NB4 (cell line): Measurements from ENCODE around the gene DCC.

Experiments
- DNase-seq: peaks from one replicate; pipeline ENCODE4 v3.0.0; 2010; ENCODE audit warnings: low read depth
- H3K4me3 ChIP-seq: one replicate; pipeline ENCODE4 v1.5.1; 2011; ENCODE audit warnings: mild to moderate bottlenecking, low read depth, low read length, moderate library complexity
- MYC ChIP-seq: IDR thresholded peaks from 2 replicates; pipeline ENCODE4 v1.6.1; 2011; ENCODE audit warnings: low read depth, low read length
- POLR2A ChIP-seq: IDR thresholded peaks from 2 replicates; pipeline ENCODE4 v1.6.1; 2011; ENCODE audit warnings: mild to moderate bottlenecking; ENCODE audit not compliant: insufficient read length; ENCODE audit errors: extremely low read depth
- TF ChIP-seq, protein P1 (sequence below): IDR thresholded peaks from one replicate; pipeline ENCODE4 v1.5.1; 2012; ENCODE audit warnings: low read depth, low read length
- TF ChIP-seq, protein P2 (sequence below): IDR thresholded peaks from 2 replicates; pipeline ENCODE4 v1.6.1; 2011; ENCODE audit warnings: low read depth, low read length

DCC gene

DNA sequence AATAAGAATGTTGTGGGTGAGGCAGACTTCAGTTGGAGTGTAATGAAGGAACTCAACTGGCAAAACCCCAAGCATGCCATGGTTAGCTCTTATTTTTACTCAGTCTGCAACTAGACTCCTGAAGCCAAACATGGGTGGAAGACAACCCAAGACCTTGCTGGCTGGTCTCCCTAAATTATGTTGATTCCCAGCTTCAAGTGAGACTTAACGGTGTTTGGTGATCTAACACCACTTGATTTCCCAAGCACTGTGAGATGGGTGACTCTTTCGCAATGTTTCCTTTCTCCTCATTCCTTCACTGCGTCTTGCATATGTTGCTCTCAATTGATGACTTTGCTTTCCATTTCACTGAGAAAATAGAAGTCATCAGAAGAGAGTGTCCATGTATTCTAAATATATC, 693.1 kb downstream of the DCC start:
- TF ChIP-seq POLR2A = no peak
- TF ChIP-seq, protein P1, sequence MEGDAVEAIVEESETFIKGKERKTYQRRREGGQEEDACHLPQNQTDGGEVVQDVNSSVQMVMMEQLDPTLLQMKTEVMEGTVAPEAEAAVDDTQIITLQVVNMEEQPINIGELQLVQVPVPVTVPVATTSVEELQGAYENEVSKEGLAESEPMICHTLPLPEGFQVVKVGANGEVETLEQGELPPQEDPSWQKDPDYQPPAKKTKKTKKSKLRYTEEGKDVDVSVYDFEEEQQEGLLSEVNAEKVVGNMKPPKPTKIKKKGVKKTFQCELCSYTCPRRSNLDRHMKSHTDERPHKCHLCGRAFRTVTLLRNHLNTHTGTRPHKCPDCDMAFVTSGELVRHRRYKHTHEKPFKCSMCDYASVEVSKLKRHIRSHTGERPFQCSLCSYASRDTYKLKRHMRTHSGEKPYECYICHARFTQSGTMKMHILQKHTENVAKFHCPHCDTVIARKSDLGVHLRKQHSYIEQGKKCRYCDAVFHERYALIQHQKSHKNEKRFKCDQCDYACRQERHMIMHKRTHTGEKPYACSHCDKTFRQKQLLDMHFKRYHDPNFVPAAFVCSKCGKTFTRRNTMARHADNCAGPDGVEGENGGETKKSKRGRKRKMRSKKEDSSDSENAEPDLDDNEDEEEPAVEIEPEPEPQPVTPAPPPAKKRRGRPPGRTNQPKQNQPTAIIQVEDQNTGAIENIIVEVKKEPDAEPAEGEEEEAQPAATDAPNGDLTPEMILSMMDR = no peak
- TF ChIP-seq, protein P2, sequence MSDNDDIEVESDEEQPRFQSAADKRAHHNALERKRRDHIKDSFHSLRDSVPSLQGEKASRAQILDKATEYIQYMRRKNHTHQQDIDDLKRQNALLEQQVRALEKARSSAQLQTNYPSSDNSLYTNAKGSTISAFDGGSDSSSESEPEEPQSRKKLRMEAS = no peak
- TF ChIP-seq MYC = no peak
- H3K4me3 ChIP-seq = no peak overlapping the region
- peak; percentile 9 for DNase-seq

DNA sequence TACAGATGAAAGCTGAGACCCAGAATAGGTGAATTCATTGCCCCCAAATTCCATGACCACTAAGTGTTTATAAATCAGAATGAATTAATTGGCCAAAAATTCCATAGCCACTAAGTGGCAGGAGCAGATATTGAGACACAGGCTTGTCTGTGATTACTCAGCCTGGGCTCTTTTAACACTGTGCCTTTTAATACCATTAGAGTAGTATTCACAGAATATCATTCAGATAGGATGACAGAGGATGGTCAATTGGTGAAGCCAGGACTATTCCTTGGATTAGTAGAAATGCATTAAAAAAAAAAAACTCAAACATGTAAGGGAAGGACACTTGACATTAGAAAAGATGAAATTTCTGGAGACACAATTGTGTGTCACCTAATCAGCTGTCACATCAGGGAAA, 698.6 kb downstream of the DCC start:
- no peak overlapping the region for H3K4me3 ChIP-seq
- TF ChIP-seq, protein P2 = no peak
- TF ChIP-seq POLR2A (no peak), MYC (no peak)
- TF ChIP-seq, protein P1 = no peak
- DNase-seq = no peak

DNA sequence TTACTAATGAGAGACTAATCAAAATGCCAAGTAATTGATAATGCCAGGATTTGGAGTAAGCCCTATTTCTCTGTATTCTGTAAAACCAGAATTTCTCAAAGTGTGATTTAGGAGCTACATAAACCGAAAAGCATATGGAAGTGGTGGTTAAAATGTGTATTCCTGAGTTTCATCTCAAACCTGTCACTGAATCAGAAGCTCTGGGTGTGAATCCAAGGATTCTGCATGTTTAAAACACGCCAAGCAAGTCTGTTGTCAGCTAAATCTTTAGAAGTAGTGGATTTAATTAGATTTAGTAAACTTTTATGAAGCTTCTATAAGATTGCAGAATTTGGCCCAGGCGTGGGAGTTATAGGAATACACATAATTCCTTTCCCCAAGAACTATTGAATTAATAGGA, 700.3 kb downstream of the DCC start:
- H3K4me3 ChIP-seq = no peak overlapping the region
- TF ChIP-seq MYC (no peak), POLR2A (no peak)
- TF ChIP-seq, protein P2 = no peak
- TF ChIP-seq, protein P1 = no peak
- DNase-seq = no peak

DNA sequence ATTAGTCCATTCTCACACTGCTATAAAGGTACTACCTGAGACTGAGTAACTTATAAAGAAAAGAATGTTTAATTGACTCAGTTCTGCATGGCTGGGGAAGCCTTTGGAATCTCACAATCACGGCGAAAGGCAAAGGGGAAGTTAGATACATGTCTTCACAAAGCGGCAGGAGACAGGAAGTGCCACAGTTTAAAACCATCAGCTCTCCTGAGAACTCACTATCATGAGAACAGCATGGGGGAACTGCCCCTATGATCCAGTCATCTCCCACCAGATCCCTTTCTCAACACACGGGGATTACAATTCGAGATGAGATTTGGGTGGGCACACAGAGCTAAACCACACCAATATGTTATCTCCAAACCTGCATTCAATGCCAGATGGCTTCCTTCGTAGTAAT, 716.1 kb downstream of the DCC start:
- H3K4me3 ChIP-seq = no peak overlapping the region
- TF ChIP-seq MYC = no peak
- TF ChIP-seq, protein P2 = no peak
- TF ChIP-seq POLR2A = no peak
- DNase-seq = no peak

DNA sequence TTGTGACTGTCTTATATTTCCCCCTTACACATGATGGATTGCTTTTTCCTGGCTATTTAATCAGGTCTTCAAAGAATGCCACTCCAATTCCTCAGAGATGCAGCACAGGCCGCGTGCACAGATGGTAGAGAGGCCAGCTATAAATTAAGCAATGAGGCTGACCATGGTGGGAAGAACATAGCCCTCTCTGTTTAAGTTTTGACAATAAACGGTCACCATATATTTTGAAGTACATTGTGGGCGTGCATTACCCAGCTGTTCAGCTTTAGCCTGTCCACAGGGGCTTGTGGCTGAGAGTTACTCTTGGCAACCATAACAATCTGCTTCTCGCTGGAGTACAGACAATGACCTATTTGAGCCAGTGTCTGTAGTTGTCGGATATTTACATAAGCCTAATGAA, 730.8 kb downstream of the DCC start:
- TF ChIP-seq, protein P1 = no peak
- TF ChIP-seq, protein P2 = no peak
- TF ChIP-seq POLR2A (no peak), MYC (no peak)
- no peak for DNase-seq
- no peak overlapping the region for H3K4me3 ChIP-seq

DNA sequence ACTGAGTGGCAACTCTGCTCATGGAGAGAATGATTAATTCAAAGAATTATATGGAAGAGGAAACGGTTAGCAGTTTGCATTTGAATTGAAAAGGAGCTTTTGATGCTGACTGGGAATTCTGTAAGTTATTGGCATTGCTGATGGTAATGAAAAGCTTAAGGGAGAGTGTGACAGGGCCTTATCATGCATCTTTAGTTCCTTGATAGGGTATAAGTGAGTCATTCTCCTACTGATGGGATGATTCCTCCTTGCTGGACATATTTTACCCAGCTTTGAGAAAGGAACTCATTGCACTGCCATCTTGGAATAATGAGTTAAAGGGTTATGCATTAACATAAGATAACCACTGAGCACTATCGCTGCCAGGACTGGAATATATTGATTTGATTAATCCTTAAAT, 740.7 kb downstream of the DCC start:
- no peak overlapping the region for H3K4me3 ChIP-seq
- no peak for TF ChIP-seq MYC
- TF ChIP-seq, protein P1 = no peak
- TF ChIP-seq POLR2A = no peak
- TF ChIP-seq, protein P2 = no peak
- DNase-seq = no peak
